OCI-LY3 (cell line): ENCODE measurements around the gene AAMP.

Experiments
- EZH2phosphoT487 ChIP-seq: fragments of 200-600 bp; shearing (Covaris generic); IDR thresholded peaks from 2 replicates; pipeline ENCODE4 v1.6.1; 2018; ENCODE audit warnings: antibody characterized with exemption, mixed run types, low read depth
- TF ChIP-seq, protein P1 (sequence below): fragments of 200-600, 300-600 bp; sonication (generic); IDR thresholded peaks from 2 replicates; pipeline ENCODE4 v1.5.1; 2014; ENCODE audit warnings: antibody characterized with exemption, low read length, low read depth

GRCh38 chr2:218277921-218278320, 8.0 kb upstream of the AAMP start:
- TF ChIP-seq, protein P1, sequence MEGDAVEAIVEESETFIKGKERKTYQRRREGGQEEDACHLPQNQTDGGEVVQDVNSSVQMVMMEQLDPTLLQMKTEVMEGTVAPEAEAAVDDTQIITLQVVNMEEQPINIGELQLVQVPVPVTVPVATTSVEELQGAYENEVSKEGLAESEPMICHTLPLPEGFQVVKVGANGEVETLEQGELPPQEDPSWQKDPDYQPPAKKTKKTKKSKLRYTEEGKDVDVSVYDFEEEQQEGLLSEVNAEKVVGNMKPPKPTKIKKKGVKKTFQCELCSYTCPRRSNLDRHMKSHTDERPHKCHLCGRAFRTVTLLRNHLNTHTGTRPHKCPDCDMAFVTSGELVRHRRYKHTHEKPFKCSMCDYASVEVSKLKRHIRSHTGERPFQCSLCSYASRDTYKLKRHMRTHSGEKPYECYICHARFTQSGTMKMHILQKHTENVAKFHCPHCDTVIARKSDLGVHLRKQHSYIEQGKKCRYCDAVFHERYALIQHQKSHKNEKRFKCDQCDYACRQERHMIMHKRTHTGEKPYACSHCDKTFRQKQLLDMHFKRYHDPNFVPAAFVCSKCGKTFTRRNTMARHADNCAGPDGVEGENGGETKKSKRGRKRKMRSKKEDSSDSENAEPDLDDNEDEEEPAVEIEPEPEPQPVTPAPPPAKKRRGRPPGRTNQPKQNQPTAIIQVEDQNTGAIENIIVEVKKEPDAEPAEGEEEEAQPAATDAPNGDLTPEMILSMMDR, result no peak
- no peak for TF ChIP-seq EZH2phosphoT487
